ENCODE data around the gene TGIF1.

GRCh38 chr18:3463051-3463450, 13.1 kb downstream of the TGIF1 start:
- TF ChIP-seq CTCF (IDR thresholded peaks at IDR 0.05) (no peak), EZH2 (IDR thresholded peaks at IDR 0.05) (no peak)
